MV-4-11 (cell line): Measurements from ENCODE around the gene DOCK10.

Source experiments
- DNase-seq: peaks from one replicate; lab custom pipeline; 2025; lab: John Stamatoyannopoulos, UW

Gene DOCK10

DNA sequence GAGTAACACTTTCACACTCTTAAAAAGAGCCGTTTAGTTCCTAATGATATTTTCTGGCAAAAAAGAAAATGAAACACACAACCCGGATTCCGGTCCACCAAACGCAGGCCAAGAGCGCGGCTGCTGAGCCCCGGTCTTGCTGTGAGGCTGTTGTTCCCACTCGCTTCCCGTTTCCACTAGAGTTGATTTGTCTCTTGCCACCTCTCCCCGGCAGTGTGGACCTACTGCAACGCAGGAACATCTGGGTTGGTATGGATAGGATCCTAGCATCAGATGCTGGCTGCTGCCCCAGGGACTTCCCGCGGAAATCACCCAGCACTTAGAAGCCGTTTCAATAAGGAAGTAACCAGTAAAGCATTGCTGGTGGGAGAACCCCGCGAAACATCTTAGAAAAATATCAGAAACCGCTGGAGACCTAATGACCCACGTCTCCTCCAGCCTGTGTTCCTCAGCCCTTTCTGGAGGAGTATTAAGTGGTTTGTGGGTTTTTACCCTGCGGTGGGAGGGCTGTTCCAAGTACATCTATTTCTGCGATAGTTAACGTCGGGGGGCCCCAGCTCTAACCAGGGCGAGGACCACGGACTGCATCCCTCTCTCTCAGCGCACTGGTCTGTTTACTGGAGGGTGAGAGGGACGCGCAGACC lies 939 bp downstream of the DOCK10 start:
- peak; percentile 91 for DNase-seq

DNA sequence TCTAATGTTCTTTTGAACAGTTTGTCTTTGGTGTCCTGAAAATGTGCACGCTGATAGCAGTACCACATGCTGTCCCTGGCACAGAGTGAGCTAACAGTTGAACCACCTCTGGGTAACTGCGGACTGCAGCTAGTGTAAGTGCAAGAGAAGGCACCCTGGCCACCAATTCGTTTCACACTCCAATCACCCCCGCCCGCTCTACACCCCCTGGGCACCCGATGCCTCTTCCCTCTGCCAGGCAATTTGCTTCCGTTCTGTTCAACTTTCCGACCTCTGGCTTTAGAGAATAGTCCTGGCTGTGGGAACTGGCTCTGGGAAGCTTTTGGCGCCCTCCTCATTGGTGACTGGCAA lies 1.4 kb downstream of the DOCK10 start:
- DNase-seq: no peak

DNA sequence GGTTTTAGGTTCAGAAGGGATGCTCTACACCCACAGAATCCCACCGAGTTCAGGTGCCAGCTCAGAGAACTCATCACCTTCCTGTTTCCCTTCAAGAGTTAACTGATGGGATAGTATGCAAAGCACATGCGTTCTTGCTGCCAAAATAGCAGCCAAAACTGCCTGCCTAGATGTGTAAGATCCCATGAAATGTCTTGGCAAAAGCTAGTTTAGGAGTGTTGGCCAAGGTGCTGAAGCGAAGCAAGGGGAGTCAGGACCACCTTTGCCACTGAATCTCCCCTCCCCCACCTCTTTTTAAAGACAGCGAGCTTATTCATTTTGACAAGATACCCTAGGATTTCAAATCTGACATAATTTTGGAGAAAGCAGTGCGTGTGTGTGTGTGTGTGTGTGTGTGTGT lies 2.1 kb downstream of the DOCK10 start:
- no peak for DNase-seq

DNA sequence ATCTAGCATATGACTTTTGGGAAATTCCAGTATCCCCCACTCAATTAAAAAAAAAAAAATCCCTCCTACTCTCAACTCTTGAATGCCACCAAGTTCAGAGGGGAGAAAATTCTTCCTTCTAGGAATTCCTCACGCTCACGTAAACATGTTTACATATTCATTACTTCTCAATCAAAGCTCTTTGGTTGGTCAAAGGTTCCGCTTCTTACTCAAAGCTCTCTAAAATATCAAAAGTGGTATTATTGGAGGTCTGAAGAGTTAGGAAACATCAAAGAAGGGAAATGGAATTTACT lies 4.1 kb downstream of the DOCK10 start:
- DNase-seq: no peak

DNA sequence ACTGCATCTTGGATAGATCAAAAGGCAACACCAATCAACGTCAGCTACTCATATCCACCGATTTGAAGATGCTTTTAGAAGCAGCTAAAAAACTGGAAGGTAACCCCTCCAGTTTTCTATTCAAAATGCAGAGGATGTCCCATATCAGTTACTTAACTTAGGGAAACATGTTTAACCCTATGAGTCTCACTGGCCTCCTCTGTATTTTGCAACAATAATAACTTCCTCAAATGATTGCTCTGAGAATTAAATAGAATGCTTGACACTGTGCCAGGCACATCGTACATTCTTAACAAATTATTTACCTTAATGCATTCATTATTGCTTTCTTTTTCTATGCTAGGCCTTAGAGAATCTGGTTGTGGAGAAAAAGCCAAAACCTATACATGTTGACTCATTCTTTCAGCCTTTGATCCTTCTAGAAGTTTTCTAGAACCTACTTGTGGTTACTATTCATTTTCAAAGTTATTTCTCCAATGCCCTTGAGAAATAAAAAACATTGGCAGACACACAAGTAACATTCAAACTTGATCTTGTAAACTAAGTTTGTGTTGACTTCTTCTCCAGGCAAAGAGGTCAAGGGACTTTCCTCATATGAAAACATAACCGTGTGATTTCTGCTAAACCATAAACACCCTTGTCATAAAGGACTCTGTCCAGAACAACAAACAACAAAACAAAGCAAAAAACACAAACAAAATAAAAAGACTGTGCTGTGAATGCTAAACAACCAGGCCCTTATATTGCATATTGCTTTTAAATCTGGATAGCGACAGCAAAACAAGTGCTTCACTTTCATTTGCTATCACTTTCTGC lies 4.6 kb downstream of the DOCK10 start:
- peak; percentile 51 for DNase-seq

DNA sequence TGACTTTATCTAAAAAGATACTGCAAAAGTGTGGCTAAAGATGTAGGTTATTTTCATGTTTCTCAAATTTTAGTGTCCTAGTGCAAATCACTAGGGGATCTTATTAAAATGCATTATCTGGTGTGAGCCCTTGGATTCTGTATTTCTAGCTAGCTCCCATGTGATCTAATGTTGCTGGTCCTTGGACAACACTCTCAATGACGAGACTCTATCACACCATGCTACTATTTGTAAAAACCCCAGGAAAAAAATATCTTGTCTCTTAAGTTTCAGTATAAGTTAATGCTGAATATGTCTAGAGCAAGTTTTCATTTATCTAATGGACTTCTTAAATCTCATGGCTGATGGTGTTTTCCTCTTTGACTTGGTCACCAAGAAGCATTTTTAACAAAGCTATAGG lies 5.8 kb downstream of the DOCK10 start:
- DNase-seq: no peak

DNA sequence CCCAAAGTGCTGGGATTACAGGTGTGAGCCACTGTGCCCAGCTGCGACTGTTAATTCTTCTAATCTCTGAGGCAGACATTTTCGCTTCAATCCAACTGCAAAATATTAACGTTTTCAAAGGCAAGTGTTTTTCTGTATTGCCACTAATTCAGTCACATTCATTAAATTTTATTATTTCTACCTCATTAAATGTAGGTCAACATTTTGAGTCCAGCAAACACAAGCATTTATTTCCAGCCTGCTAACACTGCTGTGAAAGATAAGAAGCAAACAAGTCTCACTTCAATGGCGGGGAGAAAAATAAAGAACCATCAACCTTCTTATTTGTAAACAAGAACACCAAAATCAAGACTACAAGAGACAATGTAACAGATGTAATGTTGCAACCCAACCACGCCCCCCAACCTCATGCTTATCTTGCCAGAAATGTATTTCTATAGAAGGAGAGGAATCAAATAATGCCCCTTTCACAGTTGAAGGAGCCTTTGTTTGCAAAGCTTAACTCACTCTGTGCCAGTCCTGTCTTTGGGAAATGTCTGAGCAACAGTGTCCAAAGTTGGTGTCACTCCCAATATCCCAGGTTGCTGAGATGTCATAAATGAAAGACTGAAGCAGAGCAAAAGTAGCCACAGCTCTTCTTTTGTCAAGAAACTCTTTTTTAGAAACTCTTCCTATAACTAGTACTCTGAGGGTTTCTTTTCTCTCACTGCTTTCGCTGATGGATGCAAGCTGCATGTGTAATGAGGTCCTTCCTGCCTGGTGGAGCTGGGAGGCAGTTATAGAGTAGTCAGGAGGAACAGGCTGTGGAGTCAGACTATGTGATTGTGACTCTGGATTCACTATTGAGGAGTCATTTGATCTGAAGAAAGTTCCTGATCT lies 8.6 kb downstream of the DOCK10 start:
- no peak for DNase-seq

DNA sequence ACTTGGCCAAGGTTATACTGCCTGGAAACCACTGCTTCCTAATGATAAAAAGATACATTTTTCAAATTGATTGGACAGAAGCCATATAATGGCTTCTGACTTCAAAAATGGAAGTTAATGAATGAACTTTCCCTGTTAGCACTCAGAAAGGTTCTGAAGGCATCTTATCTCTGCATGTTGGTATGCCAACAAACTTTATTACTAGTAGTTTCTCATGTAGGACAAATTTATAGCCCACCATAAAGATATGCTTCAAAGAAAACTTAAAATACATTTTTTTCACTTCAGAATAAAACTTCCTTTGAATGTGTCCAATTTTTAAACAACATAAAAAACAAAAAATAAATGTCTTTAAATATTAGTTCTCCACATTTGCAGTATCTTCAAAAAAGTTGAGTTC lies 10.0 kb downstream of the DOCK10 start:
- DNase-seq: no peak

DNA sequence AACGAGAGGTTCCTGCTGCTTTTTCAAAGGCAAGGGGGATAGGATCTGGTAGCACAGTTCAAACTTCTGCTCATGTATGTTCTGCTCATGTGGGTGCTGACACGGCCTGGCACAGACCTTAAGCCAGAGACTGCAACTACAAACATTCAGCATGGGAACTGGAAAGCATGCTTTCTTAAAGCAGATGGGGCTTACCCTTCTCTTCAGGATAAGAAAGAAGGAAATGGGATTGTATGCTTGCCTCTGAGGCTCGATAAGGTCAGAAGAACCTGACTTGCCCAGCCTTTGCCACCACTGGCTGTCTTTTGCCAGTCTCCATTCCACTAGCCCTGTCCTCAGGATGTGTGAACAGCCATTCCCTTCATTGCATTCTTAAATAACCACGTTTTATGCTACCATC lies 10.7 kb downstream of the DOCK10 start:
- DNase-seq: no peak

DNA sequence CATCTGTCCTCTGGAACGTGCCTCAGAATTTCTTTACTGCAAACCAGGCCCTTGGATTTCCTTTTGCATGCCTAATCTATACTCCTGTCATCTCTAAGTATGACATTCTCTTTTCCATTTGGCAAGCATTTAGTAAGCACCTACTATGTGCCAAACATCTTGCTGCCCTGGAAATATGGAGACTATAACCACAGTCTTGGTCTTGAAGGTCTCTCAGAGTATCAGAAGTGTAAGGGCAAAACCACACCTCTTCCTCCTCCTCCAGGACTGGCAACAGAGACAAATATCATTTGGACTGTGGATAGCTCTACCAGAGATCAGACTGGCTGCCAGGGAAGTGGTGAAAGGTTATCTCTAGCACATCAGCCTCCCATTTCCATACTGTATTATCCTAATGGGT lies 11.4 kb downstream of the DOCK10 start:
- no peak for DNase-seq

DNA sequence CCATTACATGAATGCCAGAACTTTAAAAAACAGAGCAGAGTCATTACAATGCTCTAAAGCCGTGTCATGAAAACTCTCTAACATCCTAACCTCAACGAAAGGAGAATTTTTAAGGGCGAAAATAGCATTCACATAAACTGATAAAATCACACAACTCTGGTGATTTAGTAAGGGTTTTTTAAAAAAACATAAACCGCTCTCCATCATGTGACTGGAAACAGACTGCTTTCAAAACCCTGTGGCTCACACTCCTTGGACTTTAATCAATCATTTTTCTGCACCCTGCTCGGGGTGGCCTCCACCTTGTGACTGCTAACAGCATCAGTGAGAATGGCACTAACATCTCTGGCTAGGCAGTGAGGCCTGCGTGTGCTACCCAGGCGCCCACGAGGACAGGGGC lies 12.1 kb downstream of the DOCK10 start:
- no peak for DNase-seq

DNA sequence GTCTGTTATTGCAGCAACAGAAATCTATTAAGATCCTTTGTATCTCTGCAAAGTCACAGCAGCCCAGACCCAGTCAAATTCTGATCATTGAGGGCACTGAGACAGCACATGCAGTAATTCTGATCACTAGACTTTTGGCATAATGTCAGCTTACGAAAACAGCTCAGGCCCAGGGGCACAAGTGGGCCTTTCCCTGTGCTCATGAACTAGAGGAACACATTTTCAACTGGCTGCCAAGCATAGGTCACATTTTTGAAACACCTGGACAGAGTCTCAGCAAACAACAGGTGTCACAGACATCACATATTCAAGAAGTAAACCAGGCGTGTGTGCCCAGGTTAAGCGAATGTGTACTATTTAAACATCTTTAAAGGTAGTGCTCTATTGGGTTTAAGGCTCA lies 13.7 kb downstream of the DOCK10 start:
- DNase-seq: no peak

DNA sequence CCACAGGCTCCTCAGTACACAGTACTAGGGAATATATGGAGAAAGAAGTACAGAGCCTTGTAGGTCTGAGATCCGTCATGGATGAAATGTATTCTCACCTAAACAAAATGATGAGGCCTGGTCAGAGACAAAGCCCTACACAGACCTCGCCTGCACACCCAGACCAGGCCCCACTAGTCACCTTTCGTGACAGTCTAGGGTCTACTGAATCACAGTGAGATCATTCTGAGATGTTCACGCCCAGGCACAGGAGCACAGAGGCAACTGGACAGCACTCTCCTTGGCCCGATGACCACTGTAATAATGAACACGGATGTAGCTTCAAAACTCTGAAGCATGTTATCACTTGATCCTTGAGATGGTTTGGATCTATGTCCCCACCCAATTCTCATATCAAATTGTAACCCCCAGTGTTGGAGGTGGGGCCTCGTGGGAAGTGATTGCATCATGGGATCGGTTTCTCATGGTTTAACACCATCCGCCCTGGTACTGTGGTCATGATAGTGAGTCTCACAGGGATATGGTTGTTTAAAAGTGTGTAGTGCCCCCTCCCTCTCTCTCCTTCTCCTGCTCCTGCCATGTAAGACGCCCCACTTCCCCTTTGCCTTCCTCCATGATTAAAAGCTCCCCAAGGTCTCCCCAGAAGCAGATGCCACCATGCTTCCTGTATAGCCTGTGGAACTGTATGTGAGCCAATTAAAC lies 15.1 kb downstream of the DOCK10 start:
- peak; percentile 90 for DNase-seq

DNA sequence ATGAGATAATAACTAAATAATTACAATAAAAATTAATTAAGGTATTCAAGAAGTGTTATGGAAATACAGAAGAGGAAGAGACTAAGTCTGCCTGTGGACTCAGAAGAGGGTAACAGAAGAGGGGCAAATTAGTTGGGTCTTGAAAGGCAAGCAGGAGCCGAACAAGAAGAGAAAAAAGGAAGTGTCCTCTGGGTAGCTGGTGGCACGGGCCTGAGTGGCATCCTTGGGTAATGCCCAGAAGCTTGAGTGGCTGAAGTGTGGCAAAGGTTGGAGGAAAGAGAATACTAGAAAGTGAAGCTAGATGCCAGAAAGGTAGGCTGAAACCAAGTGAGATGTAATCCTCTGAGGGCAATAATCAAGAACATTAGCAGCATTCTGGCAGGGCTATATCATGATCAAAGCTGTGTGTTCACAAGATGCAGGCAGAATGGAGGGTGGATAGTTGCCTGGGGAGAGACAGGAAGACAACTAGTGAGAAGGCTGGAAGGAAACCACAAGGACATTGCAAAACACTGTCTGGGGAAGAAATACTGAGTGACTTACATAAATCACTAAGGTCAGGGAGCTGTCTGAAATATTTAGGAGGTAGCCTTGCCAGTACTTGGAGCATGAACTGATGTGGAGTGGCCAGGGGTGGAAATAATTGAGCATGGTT lies 16.2 kb downstream of the DOCK10 start:
- peak; percentile 96 for DNase-seq

DNA sequence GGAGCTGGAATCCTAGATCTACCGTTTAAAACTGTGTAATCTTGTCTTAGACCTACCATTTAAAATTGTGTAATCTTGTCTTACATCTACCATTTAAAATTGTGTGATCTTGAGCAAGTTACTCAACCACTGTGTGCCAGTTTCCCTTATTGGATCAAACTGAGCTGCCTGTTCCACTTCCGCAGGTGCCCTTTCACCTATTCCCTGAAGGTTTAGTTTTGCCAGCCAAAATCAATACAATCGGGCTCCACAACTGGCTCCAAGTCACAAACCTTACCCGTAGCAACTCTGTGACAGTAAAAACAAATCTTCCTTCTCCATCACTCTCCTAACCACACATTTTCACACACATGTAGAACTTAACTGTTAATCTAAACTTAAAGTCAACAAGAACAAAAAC lies 20.1 kb downstream of the DOCK10 start:
- DNase-seq: no peak

DNA sequence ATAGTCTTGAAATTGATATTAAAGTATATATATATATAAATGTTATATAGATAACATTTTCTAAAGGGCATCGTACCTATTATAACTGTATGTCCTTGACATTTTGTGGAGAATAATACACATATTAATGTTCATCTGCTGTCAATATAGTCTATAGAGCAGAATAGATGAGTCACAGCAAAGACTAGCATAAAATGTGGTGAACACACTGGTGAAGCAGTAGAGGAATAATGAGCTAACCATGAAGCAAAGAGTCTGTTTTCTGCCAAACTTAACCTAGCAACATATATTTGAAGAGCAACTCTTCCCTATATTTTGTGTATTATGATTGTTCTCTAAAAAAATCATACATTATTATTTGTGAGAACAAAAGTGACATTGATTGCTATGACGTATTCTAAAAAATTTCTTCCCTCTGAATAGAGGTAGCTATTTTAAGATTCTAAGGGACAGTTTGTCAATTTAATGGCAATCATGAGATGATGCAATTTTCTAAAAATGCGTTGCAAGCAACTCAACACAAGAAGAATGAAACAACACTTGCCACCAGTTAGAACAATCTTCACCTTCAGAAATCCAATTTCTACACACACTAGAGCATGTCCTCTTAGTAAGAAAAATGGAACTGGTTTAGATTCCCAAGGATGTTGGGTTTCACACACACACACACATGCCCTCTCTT lies 22.0 kb downstream of the DOCK10 start:
- peak; percentile 64 for DNase-seq

DNA sequence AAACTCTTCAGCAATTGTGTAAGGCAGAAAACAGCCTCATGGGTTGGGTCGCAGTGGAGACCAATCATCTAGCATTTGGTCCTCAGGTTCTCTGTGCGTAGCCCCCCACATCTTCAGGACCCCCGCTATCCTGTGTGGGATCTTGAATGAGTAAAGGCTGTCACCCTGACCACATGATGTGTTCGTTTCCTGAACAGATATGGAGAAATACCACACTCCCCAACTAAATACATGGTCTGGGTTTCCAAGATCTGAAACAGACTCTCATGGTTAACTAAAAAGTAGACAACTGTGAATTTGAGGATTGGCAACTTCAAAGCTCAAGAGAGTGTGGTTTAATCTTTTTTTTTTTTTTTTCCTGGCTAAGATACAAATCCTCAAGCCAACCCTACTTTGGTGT lies 23.2 kb downstream of the DOCK10 start:
- peak; percentile 47 for DNase-seq

DNA sequence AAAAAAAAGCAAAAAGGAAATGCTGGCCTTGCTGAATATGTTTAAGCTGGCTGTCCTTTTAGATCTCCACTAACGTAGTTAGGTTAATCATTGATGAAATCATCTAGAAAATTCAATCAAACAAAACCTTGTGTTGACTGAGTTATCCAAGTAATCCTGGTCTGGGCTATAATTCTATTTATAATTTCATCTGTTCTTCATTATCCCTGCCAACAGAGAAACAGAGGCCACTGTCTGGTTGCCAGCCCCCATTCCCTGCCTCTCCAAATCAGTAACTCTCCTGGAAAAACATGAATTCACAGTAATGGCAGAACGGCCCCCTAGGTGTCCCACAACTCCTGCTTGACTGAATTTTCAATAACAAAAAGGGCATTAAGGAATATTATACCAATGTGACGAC lies 24.6 kb downstream of the DOCK10 start:
- DNase-seq: no peak

DNA sequence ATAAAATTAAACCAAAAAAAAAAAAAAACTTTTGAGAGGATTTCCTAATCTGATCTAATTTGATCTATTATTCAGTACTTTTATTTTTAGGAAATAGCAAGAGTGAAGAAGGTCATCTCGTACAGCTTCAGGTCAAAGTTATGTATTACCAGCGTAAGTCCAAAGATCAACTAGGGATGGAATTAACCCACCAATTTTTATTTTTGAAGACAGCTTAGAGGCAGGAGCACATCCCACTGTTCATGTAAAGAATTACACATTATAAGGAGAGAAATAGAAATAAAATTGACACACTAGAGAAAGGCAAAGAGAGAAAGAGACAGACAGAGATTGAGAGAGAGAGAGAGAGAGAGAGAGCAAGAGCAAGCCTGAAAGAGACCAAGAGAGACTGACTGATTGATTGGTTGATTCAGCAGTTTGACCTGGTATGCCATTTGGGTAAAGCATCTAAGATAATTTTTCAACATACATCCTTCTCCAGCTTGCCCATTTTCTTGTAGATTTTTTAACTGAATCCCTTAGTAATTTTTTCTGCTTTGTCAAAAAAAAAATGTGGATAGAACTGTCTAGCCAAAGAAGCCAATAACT lies 25.1 kb downstream of the DOCK10 start:
- DNase-seq: no peak

DNA sequence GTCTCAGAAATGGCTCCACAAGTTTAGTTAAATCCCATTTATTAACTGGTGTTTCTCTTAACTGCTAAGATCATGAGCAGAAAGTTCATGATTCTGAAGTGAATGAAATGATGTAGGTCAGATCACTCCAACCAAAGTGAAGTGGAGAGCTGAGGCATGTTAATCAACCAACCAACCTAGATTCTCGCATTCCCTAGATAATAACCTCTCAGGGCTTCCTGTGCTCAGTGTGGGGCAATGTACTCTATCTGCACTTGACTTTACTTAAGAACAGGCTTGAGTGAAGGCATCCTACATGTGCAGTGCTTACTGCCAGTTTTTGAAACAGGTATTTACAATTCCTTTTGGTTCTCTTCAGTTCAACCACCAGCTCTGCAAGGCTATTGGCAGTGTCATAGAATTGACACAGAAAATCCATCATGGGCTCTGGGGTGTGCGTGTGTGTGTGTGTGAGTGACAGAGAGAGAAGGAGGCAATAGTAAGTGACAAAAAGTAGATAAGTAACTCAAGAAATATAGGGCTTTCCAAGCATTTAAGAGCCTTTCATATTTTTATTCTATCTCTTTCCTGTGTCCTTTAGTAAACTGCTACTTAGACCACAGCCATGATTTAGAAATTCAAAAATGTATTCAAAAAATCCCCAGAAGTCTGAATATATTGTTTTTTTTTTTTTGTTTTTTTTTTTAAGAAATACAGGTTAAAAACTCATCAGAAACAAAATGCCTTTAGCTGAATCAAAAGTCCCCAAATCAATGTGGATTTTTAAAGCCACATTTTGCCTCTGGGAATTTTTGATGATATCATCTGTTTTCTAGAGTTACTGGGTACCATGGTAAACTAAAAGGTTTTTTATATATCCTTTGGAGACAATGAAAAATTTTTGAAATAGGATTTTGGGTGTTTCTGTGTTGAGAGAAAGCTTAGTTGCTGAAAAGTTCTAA lies 28.6 kb downstream of the DOCK10 start:
- DNase-seq: no peak
